Fibroblast of pulmonary artery (primary cell): ENCODE data around the gene FBXL16.

Source experiments
- DNase-seq: peaks from one replicate; pipeline ENCODE4 v3.0.0-alpha.2; 2010; ENCODE audit warnings: low read depth
- H3K4me3 ChIP-seq: replicated peaks from 2 replicates; pipeline ENCODE4 v1.5.1; 2011; ENCODE audit warnings: low read depth, mild to moderate bottlenecking, control low read depth, low read length, moderate library complexity
- TF ChIP-seq, protein P1 (sequence below): IDR thresholded peaks from 2 replicates; pipeline ENCODE4 v1.5.1; 2011; ENCODE audit warnings: mild to moderate bottlenecking, control low read depth, low read length, inconsistent platforms; ENCODE audit errors: missing control alignments

FBXL16 gene

DNA sequence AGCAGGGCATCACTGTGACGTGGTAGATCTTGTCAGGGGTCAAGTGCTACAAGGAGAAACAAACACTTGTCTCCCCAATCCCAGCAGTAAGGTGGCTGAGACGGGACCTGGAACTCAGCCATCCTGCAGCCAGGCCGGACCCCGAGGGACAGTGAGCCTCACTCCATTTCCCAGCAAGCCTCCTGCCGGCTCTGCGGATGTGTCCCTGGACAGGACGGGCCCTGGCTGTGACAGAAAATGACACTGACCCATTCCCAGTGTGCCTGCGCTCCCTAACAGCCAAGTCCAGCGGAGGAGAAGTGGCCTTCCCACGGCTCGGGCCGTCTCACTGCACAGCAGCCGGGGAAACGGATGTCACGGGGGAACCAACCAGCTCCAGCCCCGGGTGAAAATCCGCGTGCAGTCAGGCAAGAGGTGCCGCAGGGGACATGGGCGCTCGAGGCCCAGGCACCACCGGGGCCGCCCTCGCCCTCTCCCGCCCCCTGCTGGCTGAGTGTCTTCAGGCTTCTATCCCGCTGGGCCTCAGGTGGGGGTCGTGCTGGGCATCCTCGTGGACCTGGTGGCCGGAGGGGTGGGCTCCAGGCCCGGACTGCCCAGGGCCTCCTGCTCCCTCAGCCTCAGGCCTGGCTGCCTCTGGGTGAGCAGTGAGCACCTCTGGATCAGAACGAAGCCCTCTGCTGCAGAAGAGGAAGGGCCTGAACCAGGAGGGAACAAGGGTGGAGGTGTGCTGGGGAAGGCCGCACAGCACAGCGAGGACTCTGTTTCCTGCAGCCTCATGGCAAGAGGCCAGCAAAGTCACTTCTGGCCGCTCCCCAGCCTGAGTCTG, 28.0 kb upstream of the FBXL16 start:
- no peak for DNase-seq
- no peak overlapping the region for H3K4me3 ChIP-seq
- TF ChIP-seq, protein P1, sequence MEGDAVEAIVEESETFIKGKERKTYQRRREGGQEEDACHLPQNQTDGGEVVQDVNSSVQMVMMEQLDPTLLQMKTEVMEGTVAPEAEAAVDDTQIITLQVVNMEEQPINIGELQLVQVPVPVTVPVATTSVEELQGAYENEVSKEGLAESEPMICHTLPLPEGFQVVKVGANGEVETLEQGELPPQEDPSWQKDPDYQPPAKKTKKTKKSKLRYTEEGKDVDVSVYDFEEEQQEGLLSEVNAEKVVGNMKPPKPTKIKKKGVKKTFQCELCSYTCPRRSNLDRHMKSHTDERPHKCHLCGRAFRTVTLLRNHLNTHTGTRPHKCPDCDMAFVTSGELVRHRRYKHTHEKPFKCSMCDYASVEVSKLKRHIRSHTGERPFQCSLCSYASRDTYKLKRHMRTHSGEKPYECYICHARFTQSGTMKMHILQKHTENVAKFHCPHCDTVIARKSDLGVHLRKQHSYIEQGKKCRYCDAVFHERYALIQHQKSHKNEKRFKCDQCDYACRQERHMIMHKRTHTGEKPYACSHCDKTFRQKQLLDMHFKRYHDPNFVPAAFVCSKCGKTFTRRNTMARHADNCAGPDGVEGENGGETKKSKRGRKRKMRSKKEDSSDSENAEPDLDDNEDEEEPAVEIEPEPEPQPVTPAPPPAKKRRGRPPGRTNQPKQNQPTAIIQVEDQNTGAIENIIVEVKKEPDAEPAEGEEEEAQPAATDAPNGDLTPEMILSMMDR: peak; percentile 12

DNA sequence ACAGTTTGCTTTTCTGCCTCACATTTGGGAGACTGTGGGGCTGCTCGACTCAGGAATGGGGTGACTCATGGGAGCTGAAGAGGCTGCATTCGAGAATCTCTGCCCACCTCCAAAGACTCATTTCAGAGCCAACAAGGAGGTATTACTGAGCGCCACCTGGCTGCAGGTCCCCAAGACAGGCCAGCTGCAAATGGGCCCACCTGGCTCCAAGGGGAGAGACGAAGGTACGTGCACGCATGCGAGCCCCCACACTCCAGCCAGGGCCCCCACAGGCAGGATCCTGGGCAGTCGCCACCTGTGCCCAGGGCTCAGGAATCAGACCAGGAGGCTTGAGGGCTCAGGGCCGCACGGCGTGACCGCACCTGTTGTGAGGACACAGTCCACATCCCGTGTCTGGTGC, 27.3 kb upstream of the FBXL16 start:
- no peak overlapping the region for H3K4me3 ChIP-seq
- DNase-seq: no peak
- TF ChIP-seq, protein P1: no peak

DNA sequence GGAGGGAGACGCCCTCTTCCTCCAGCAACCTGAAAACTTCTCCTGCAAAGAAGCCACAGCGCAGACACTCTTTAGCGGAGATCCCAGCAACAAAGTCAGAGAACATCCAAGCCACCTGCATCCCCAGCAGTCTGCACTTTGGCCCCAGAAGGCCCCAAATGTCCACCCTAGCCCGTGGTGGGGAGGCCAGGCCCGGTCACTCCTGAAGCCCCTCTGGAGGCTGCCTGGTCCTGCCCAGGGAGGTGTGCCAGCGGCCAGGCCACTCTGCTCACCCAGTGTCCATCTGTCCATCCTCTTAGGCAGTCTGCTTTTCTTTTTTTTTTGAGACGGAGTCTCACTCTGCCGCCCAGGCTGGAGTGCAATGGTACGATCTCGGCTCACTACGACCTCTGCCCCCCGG, 26.7 kb upstream of the FBXL16 start:
- no peak for DNase-seq
- H3K4me3 ChIP-seq: no peak overlapping the region
- TF ChIP-seq, protein P1: no peak

DNA sequence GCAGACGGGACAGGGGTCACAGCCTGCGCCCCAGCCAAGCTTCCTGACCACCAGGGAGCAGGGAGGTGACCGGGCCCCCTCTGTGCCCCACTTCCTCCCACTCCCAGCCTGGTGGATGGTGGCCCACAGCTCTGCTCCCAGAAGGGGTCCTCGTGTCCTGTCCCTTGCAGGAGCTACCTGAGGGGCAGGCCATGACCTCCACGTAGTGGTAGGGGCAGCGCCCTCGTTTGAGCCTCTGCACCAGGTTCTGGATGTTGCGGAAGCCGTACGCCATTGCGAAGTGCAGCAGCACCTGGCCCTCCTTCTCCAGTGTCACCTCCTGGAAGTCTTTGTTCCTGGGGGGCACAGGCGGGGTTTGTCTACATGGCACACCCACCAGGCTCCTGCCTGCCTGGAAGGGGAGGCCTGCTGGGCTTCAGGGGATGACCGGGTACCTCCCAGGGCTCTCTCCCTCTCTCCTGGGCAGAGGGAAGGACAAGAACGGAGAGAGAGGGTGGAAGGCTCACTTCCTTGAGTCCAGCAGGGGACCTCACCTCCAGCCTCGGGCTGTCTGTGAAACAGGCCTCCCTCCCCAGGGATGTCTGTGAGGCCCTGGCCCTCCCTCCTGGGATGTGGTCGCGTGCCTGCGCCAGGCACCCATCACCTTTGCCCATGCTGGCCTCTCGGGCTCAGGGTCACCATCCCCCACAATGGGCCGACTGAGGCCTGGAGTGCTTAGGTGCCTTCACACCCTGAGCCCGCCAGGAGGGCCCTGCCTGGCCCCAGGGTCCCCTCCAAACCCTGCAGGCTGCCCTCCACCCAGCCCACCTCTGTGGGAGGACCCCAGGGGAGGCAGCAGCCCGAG, 25.3 kb upstream of the FBXL16 start:
- DNase-seq: no peak
- TF ChIP-seq, protein P1: no peak

DNA sequence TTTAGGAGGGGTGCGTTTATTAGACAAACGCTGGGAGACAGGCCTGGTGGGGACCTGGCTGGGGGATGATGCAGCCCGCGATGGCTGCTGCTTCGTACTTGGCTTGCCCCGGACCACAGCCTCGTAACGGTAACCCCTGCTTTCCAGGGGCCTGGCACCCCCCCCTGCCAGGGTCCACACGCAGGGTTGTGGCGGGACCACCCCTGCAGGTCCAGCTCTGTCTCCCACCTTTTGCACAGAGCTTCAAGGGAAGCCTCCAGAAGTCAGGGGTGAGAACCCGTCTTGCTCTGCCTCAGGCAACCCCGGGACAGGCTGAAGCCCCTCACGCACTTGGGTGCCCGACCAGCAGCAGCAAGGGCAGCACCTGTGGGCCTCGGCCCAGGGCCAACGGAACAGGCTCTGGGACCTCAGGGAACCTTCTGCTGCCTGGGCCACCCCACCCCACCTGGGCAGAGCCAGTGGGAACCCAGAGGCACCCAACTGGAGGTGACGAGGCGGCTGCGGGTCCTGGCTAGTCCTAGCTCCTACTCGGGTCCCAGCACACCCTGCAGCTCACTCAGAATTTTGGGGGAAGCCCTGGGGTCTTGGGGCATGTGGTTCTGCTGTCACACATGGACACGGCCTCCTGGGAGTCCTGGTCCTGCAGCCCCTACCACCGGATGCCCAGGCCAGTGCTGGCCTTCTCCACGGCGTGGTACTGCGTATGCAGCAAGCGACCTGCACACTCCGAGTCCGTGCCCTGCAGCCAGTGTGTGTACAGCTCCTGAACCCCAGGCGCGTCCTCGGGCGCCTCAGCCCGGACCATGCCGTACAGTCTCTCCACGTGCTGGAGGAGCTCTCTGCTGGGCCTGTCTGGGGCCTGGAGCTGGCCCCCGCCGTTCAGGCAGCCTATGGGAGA, 24.4 kb upstream of the FBXL16 start:
- TF ChIP-seq, protein P1: no peak
- DNase-seq: no peak
- no peak overlapping the region for H3K4me3 ChIP-seq

More for the DNA sequence above, 25.3 kb upstream of the FBXL16 start:
- no peak overlapping the region for H3K4me3 ChIP-seq

DNA sequence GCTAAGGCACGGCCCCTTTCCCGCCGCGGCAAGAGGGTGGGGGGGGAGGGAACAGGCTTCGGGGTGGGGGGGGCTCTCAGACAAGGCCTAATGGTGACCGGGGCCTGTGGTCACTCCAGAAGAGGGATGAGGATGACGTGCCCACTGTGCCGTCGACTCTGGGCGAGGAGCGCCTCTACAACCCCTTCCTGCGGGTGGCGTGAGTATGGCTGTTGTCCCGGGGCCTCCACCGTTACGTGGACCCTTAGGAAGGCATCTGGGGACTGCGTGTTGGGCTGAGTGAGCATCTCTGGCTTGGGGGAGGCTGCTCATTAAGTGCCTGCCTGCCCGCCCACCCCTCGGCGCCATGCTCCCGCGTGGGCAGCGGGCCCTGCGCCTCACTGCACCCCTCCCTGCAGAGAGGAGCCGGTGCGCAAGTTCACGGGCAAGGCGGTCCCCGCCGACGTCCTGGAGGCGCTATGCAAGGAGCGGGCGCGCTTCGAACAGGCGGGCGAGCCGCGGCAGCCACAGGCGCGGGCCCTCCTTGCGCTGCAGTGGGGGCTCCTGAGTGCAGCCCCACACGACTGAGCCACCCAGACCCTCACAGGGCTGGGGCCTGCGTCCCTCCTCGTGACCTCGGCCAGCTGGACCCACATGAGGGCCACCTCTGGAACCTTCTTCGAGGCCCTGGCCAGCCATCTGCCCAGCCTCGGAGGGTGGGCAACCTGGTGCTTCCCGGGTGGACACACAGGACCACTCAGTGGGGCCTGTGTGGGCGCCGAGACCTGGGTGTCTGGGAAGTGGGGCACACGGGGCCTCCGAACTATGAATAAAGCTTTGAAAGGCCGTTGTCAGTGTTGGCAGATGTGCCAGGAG, 23.5 kb upstream of the FBXL16 start:
- H3K4me3 ChIP-seq: no peak overlapping the region
- TF ChIP-seq, protein P1: no peak
- no peak for DNase-seq
